Neural crest cell (in vitro differentiated cells): ENCODE measurements around the gene DET1. TPM values are rescaled to one million over a fixed set of nuclear protein-coding genes. Genes with fewer than 3 reads are reported as not detected.

ENCODE experiments used
- DNase-seq: peaks from one replicate; pipeline ENCODE4 v3.0.0; 2021; ENCODE audit warnings: low read depth, mixed read lengths, low spot score
- H3K27ac Mint-ChIP-seq: one replicate; pipeline ENCODE4 v1.8.0; 2021; ENCODE audit warnings: mild to moderate bottlenecking, mixed read lengths; ENCODE audit not compliant: unreplicated experiment
- H3K27me3 Mint-ChIP-seq: 2 replicates; pipeline ENCODE4 v1.8.0; 2021; ENCODE audit warnings: low read depth, mild to moderate bottlenecking, mixed read lengths
- H3K36me3 Mint-ChIP-seq: 2 replicates; pipeline ENCODE4 v1.8.0; 2021; ENCODE audit warnings: low read depth, mild to moderate bottlenecking, mixed read lengths
- H3K4me1 Mint-ChIP-seq: 2 replicates; pipeline ENCODE4 v1.8.0; 2021; ENCODE audit warnings: mixed read lengths
- H3K4me3 Mint-ChIP-seq: one replicate; pipeline ENCODE4 v1.8.0; 2021; ENCODE audit warnings: mild to moderate bottlenecking, mixed read lengths
- H3K9me3 Mint-ChIP-seq: 2 replicates; pipeline ENCODE4 v1.8.0; 2021; ENCODE audit warnings: mixed read lengths
- CTCF ChIP-seq: fragments of 200-600 bp; sonication (generic); conservative IDR thresholded peaks from 2 replicates; pipeline ENCODE4 v1.5.0; 2021; ENCODE audit warnings: antibody characterized with exemption, mild to moderate bottlenecking
- total RNA-seq: library from RNA; stranded (reverse); gene quantifications from 2 replicates; pipeline ENCODE4 v1.2.1, GENCODE V29; 2021

Gene DET1
- total RNA-seq, 1 donor from 2014 or later: 14.0 TPM

- no peak overlapping the region for H3K4me3 Mint-ChIP-seq
- no peak overlapping the region for H3K27ac Mint-ChIP-seq
- H3K27me3 Mint-ChIP-seq: peaks cover 27% of the 10 kb centered on the region
- peaks cover 19% of the 10 kb centered on the region for H3K4me1 Mint-ChIP-seq
- H3K9me3 Mint-ChIP-seq: no peaks in the 10 kb centered on the region
- no peak for TF ChIP-seq CTCF
- H3K36me3 Mint-ChIP-seq: no peaks in the 10 kb centered on the region
- no peak for DNase-seq
These were observed 61.7 kb downstream of the DET1 start for GRCh38 chr15:88484682-88485331.

- no peaks in the 10 kb centered on the region for H3K36me3 Mint-ChIP-seq
- no peak overlapping the region for H3K4me3 Mint-ChIP-seq
- H3K27ac Mint-ChIP-seq: no peak overlapping the region
- H3K27me3 Mint-ChIP-seq: peaks cover 20% of the 10 kb centered on the region
- TF ChIP-seq CTCF: no peak
- H3K9me3 Mint-ChIP-seq: no peaks in the 10 kb centered on the region
- no peak for DNase-seq
- peaks cover 19% of the 10 kb centered on the region for H3K4me1 Mint-ChIP-seq
These were observed 64.2 kb downstream of the DET1 start for GRCh38 chr15:88482263-88482662.

- Mint-ChIP-seq H3K9me3 (no peaks in the 10 kb centered on the region), H3K36me3 (no peaks in the 10 kb centered on the region), H3K27me3 (peaks cover 13% of the 10 kb centered on the region), H3K4me1 (peaks cover 19% of the 10 kb centered on the region), H3K27ac (no peak overlapping the region), H3K4me3 (no peak overlapping the region)
- DNase-seq: no peak
- no peak for TF ChIP-seq CTCF
These were observed 65.5 kb downstream of the DET1 start for GRCh38 chr15:88480981-88481380.

GRCh38 chr15:88479169-88479568, 67.3 kb downstream of the DET1 start:
- no peak for DNase-seq
- H3K27me3 Mint-ChIP-seq: peaks cover 11% of the 10 kb centered on the region
- H3K4me1 Mint-ChIP-seq: peaks cover 10% of the 10 kb centered on the region
- H3K36me3 Mint-ChIP-seq: no peaks in the 10 kb centered on the region
- H3K4me3 Mint-ChIP-seq: no peak overlapping the region
- no peak for TF ChIP-seq CTCF
- no peaks in the 10 kb centered on the region for H3K9me3 Mint-ChIP-seq
- no peak overlapping the region for H3K27ac Mint-ChIP-seq

GRCh38 chr15:88477904-88478303, 68.6 kb downstream of the DET1 start:
- TF ChIP-seq CTCF: no peak
- Mint-ChIP-seq H3K4me1 (peaks cover 4% of the 10 kb centered on the region), H3K27ac (no peak overlapping the region)

More at GRCh38 chr15:88477904-88478303, 68.6 kb downstream of the DET1 start:
- H3K27me3 Mint-ChIP-seq: peaks cover 6% of the 10 kb centered on the region
- DNase-seq: no peak
- no peak overlapping the region for H3K4me3 Mint-ChIP-seq
- H3K36me3 Mint-ChIP-seq: no peaks in the 10 kb centered on the region
- H3K9me3 Mint-ChIP-seq: no peaks in the 10 kb centered on the region
